Measurements from ENCODE around the gene ACSBG1.
A peak's percentile ranks its signal among the peaks of the same experiment; 100 is the strongest.

The ACSBG1 gene

GRCh38 chr15:78234515-78235040 is at the start of gene ACSBG1:
Gene ACSBG1 (minus strand): TSS chr15:78234565. CDS start chr15:78234501, 64 bp downstream.
- Mint-ChIP-seq H3K4me1 (ENCODE audit: low read depth) (peaks cover 7% of the 10 kb centered on the region), H3K27me3 (ENCODE audit: low read depth) (peaks cover 21% of the 10 kb centered on the region), H3K9me3 (no peaks in the 10 kb centered on the region), H3K4me3 (no peak within 1 kb of the TSS), H3K27ac (no peak within 1 kb of the TSS), H3K36me3 (ENCODE audit: low read depth) (no peaks in the 10 kb centered on the region)

- H3K36me3 Mint-ChIP-seq (ENCODE audit: low read depth) = peaks cover 33% of the 10 kb centered on the region
- no peaks in the 10 kb centered on the region for H3K9me3 Mint-ChIP-seq
- no peak overlapping the region for H3K4me3 Mint-ChIP-seq
- peaks cover 3% of the 10 kb centered on the region for H3K4me1 Mint-ChIP-seq (ENCODE audit: low read depth)
- H3K27me3 Mint-ChIP-seq (ENCODE audit: low read depth) = no peaks in the 10 kb centered on the region
- peak overlapping the region; percentile 49 for H3K27ac Mint-ChIP-seq
These were observed 48.0 kb upstream of the ACSBG1 start for GRCh38 chr15:78282324-78282723.

GRCh38 chr15:78280319-78281072 is 46.1 kb upstream of the ACSBG1 start:
- Mint-ChIP-seq H3K36me3 (ENCODE audit: low read depth) (peaks cover 27% of the 10 kb centered on the region), H3K27me3 (ENCODE audit: low read depth) (no peaks in the 10 kb centered on the region), H3K4me1 (ENCODE audit: low read depth) (peaks cover 3% of the 10 kb centered on the region), H3K4me3 (no peak overlapping the region), H3K9me3 (no peaks in the 10 kb centered on the region), H3K27ac (no peak overlapping the region)

- H3K36me3 Mint-ChIP-seq (ENCODE audit: low read depth) = peaks cover 25% of the 10 kb centered on the region
- H3K27ac Mint-ChIP-seq = no peak overlapping the region
- H3K27me3 Mint-ChIP-seq (ENCODE audit: low read depth) = no peaks in the 10 kb centered on the region
- no peak overlapping the region for H3K4me3 Mint-ChIP-seq
- H3K4me1 Mint-ChIP-seq (ENCODE audit: low read depth) = peaks cover 3% of the 10 kb centered on the region
- H3K9me3 Mint-ChIP-seq = no peaks in the 10 kb centered on the region
These were observed 41.9 kb upstream of the ACSBG1 start for GRCh38 chr15:78276064-78276943.

- peaks cover 22% of the 10 kb centered on the region for H3K36me3 Mint-ChIP-seq (ENCODE audit: low read depth)
- no peaks in the 10 kb centered on the region for H3K9me3 Mint-ChIP-seq
- no peaks in the 10 kb centered on the region for H3K27me3 Mint-ChIP-seq (ENCODE audit: low read depth)
- no peak overlapping the region for H3K4me3 Mint-ChIP-seq
- no peak overlapping the region for H3K27ac Mint-ChIP-seq
- H3K4me1 Mint-ChIP-seq (ENCODE audit: low read depth) = peaks cover 6% of the 10 kb centered on the region
These were observed 40.6 kb upstream of the ACSBG1 start for GRCh38 chr15:78274994-78275393.

GRCh38 chr15:78272776-78273175 is 38.4 kb upstream of the ACSBG1 start:
- no peak overlapping the region for H3K4me3 Mint-ChIP-seq
- H3K27me3 Mint-ChIP-seq (ENCODE audit: low read depth) = no peaks in the 10 kb centered on the region
- H3K9me3 Mint-ChIP-seq = no peaks in the 10 kb centered on the region
- peaks cover 5% of the 10 kb centered on the region for H3K4me1 Mint-ChIP-seq (ENCODE audit: low read depth)
- peaks cover 15% of the 10 kb centered on the region for H3K36me3 Mint-ChIP-seq (ENCODE audit: low read depth)
- H3K27ac Mint-ChIP-seq = no peak overlapping the region

GRCh38 chr15:78272316-78272715 is 38.0 kb upstream of the ACSBG1 start:
- Mint-ChIP-seq H3K4me1 (ENCODE audit: low read depth) (peaks cover 6% of the 10 kb centered on the region), H3K9me3 (no peaks in the 10 kb centered on the region), H3K27ac (no peak overlapping the region), H3K27me3 (ENCODE audit: low read depth) (no peaks in the 10 kb centered on the region), H3K4me3 (no peak overlapping the region), H3K36me3 (ENCODE audit: low read depth) (peaks cover 14% of the 10 kb centered on the region)

- H3K27ac Mint-ChIP-seq = no peak overlapping the region
- H3K9me3 Mint-ChIP-seq = no peaks in the 10 kb centered on the region
- no peak overlapping the region for H3K4me3 Mint-ChIP-seq
- H3K27me3 Mint-ChIP-seq (ENCODE audit: low read depth) = no peaks in the 10 kb centered on the region
- peaks cover 21% of the 10 kb centered on the region for H3K4me1 Mint-ChIP-seq (ENCODE audit: low read depth)
- H3K36me3 Mint-ChIP-seq (ENCODE audit: low read depth) = peaks cover 4% of the 10 kb centered on the region
These were observed 32.4 kb upstream of the ACSBG1 start for GRCh38 chr15:78266806-78267205.

GRCh38 chr15:78266229-78266628 is 31.9 kb upstream of the ACSBG1 start:
- no peak overlapping the region for H3K27ac Mint-ChIP-seq
- no peak overlapping the region for H3K4me3 Mint-ChIP-seq
- no peaks in the 10 kb centered on the region for H3K9me3 Mint-ChIP-seq
- no peaks in the 10 kb centered on the region for H3K27me3 Mint-ChIP-seq (ENCODE audit: low read depth)
- H3K36me3 Mint-ChIP-seq (ENCODE audit: low read depth) = peaks cover 4% of the 10 kb centered on the region
- peaks cover 21% of the 10 kb centered on the region for H3K4me1 Mint-ChIP-seq (ENCODE audit: low read depth)

- Mint-ChIP-seq H3K27me3 (ENCODE audit: low read depth) (no peaks in the 10 kb centered on the region), H3K27ac (peak overlapping the region; percentile 71), H3K4me1 (ENCODE audit: low read depth) (peaks cover 21% of the 10 kb centered on the region)
These were observed 31.4 kb upstream of the ACSBG1 start for GRCh38 chr15:78265752-78266224.

GRCh38 chr15:78265137-78265460 is 30.7 kb upstream of the ACSBG1 start:
- Mint-ChIP-seq H3K4me3 (peak overlapping the region; percentile 87), H3K27ac (peak overlapping the region; percentile 79), H3K36me3 (ENCODE audit: low read depth) (no peaks in the 10 kb centered on the region), H3K27me3 (ENCODE audit: low read depth) (peaks cover 5% of the 10 kb centered on the region), H3K9me3 (no peaks in the 10 kb centered on the region), H3K4me1 (ENCODE audit: low read depth) (peaks cover 19% of the 10 kb centered on the region)

More at GRCh38 chr15:78265752-78266224, 31.4 kb upstream of the ACSBG1 start:
- no peaks in the 10 kb centered on the region for H3K9me3 Mint-ChIP-seq
- H3K4me3 Mint-ChIP-seq = peak overlapping the region; percentile 87
- H3K36me3 Mint-ChIP-seq (ENCODE audit: low read depth) = peaks cover 4% of the 10 kb centered on the region

- no peaks in the 10 kb centered on the region for H3K9me3 Mint-ChIP-seq
- H3K27me3 Mint-ChIP-seq (ENCODE audit: low read depth) = peaks cover 5% of the 10 kb centered on the region
- peak within 1 kb of the TSS; percentile 87 for H3K4me3 Mint-ChIP-seq
- H3K27ac Mint-ChIP-seq = peak within 1 kb of the TSS; percentile 87
- peaks cover 19% of the 10 kb centered on the region for H3K4me1 Mint-ChIP-seq (ENCODE audit: low read depth)
- no peaks in the 10 kb centered on the region for H3K36me3 Mint-ChIP-seq (ENCODE audit: low read depth)
These were observed 30.2 kb upstream of the ACSBG1 start, which contains the start of gene DNAJA4 for GRCh38 chr15:78264304-78265136. Gene DNAJA4 (plus strand): TSS chr15:78264562. CDS start chr15:78264764, 202 bp downstream.

GRCh38 chr15:78263907-78264303 is 29.5 kb upstream of the ACSBG1 start:
- Mint-ChIP-seq H3K4me3 (no peak overlapping the region), H3K9me3 (no peaks in the 10 kb centered on the region), H3K27me3 (ENCODE audit: low read depth) (peaks cover 6% of the 10 kb centered on the region), H3K36me3 (ENCODE audit: low read depth) (no peaks in the 10 kb centered on the region), H3K27ac (peak overlapping the region; percentile 57), H3K4me1 (ENCODE audit: low read depth) (peaks cover 19% of the 10 kb centered on the region)

GRCh38 chr15:78263351-78263781 is 29.0 kb upstream of the ACSBG1 start:
- Mint-ChIP-seq H3K27me3 (ENCODE audit: low read depth) (peaks cover 9% of the 10 kb centered on the region), H3K4me3 (peak overlapping the region; percentile 51)

More at GRCh38 chr15:78263351-78263781, 29.0 kb upstream of the ACSBG1 start:
- Mint-ChIP-seq H3K9me3 (no peaks in the 10 kb centered on the region), H3K4me1 (ENCODE audit: low read depth) (peaks cover 19% of the 10 kb centered on the region), H3K27ac (peak overlapping the region; percentile 41), H3K36me3 (ENCODE audit: low read depth) (no peaks in the 10 kb centered on the region)
